MCF 10A (cell line): ENCODE measurements around the gene LIN28B. TPM values are rescaled to one million over a fixed set of nuclear protein-coding genes. Genes with fewer than 3 reads are reported as not detected.
"Not testable (repeated sequence)": the region's sequence is repeated elsewhere in the genome, so short reads cannot be mapped to it uniquely, and the experiment has no call there.

Source experiments
- BruUV-seq: library from RNA; stranded (reverse); fragments of 400-500 nt; replicated peaks from 2 replicates; lab custom pipeline; 2021; lab: Mats Ljungman, UMichigan
- CTCF ChIA-PET: fragments of 300-600 bp; sonication (Branson Sonifier 250); formaldehyde crosslinking; extraction: SDS; loops from one replicate; lab custom pipeline; 2021; ENCODE audit warnings: antibody characterized with exemption, inconsistent platforms; lab: Yijun Ruan, JAX
- POLR2A ChIA-PET: fragments of 300-600, 350-650 bp; sonication (Branson Sonifier 250); formaldehyde crosslinking; extraction: SDS; loops from one replicate; lab custom pipeline; 2020; ENCODE audit warnings: antibody characterized with exemption, inconsistent platforms; lab: Yijun Ruan, JAX
- DNase-seq: peaks from one replicate; pipeline ENCODE4 v3.0.0-alpha.2; 2018; ENCODE audit not compliant: unreplicated experiment
- H3K27ac Mint-ChIP-seq: one replicate; pipeline ENCODE4 v1.8.0; 2022; ENCODE audit warnings: mild to moderate bottlenecking, low read depth, mixed read lengths; ENCODE audit not compliant: unreplicated experiment
- H3K27me3 Mint-ChIP-seq: one replicate; pipeline ENCODE4 v1.8.0; 2022; ENCODE audit warnings: mixed read lengths; ENCODE audit not compliant: insufficient read depth, unreplicated experiment
- H3K36me3 Mint-ChIP-seq: one replicate; pipeline ENCODE4 v1.8.0; 2022; ENCODE audit warnings: mild to moderate bottlenecking, moderate library complexity, mixed read lengths; ENCODE audit not compliant: insufficient read depth, unreplicated experiment
- H3K4me1 Mint-ChIP-seq: one replicate; pipeline ENCODE4 v1.8.0; 2022; ENCODE audit warnings: mixed read lengths; ENCODE audit not compliant: insufficient read depth, unreplicated experiment
- H3K4me3 Mint-ChIP-seq: one replicate; pipeline ENCODE4 v1.8.0; 2022; ENCODE audit warnings: mild to moderate bottlenecking, moderate library complexity, mixed read lengths; ENCODE audit not compliant: unreplicated experiment
- H3K9me3 Mint-ChIP-seq: one replicate; pipeline ENCODE4 v1.8.0; 2022; ENCODE audit warnings: mixed read lengths; ENCODE audit not compliant: unreplicated experiment
- intact Hi-C: fragments of 100-400 bp; cut with micrococcal nuclease; formaldehyde crosslinking; loops from 2 replicates; pipeline ENCODE4 v1.14.1; 2022
- total RNA-seq: library from RNA; stranded (reverse); gene quantifications from 2 replicates; pipeline ENCODE4 v1.2.3, GENCODE V29; 2022
- TF ChIP-seq, protein P1 (sequence below): fragments of 200-600 bp; IDR thresholded peaks from one replicate; pipeline ENCODE4 v1.8.0; 2022; ENCODE audit warnings: antibody characterized with exemption, mild to moderate bottlenecking; ENCODE audit not compliant: unreplicated experiment

The LIN28B gene
- total RNA-seq, 1 experiment from 2014 or later = not detected

DNA sequence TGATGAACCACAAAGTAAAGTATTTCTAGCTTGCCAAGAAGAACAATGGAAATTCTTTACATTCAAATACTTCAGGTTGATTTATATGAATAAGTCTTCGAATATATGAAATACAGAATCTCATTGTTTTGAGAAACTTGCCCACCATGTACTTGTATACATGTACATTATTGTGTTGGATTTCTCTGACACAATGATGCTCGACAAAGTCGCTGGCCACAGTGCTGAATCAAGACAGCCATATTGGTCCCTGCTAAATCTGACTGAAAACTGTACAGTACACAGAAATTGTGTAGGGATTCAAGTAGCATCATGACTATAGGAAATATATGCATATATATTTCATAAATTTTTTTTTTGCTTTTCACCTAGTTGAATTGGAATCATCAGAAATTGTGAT lies 13.1 kb upstream of the LIN28B start:
- Mint-ChIP-seq H3K27ac (no peak overlapping the region), H3K4me1 (no peaks in the 10 kb centered on the region), H3K4me3 (no peak overlapping the region), H3K9me3 (no peaks in the 10 kb centered on the region), H3K36me3 (no peaks in the 10 kb centered on the region), H3K27me3 (peaks cover 12% of the 10 kb centered on the region)
- ChIA-PET CTCF (interaction anchor here (0.5 to 0.7 kb wide), 2 partner anchors 25 to 36 kb away, joined by 3 read pairs; no protein-coding TSS in a partner anchor), POLR2A (no interaction called here)
- intact Hi-C loops = no loop called here
- peak; percentile 46 for DNase-seq
- TF ChIP-seq, protein P1, sequence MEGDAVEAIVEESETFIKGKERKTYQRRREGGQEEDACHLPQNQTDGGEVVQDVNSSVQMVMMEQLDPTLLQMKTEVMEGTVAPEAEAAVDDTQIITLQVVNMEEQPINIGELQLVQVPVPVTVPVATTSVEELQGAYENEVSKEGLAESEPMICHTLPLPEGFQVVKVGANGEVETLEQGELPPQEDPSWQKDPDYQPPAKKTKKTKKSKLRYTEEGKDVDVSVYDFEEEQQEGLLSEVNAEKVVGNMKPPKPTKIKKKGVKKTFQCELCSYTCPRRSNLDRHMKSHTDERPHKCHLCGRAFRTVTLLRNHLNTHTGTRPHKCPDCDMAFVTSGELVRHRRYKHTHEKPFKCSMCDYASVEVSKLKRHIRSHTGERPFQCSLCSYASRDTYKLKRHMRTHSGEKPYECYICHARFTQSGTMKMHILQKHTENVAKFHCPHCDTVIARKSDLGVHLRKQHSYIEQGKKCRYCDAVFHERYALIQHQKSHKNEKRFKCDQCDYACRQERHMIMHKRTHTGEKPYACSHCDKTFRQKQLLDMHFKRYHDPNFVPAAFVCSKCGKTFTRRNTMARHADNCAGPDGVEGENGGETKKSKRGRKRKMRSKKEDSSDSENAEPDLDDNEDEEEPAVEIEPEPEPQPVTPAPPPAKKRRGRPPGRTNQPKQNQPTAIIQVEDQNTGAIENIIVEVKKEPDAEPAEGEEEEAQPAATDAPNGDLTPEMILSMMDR = no peak
- BruUV-seq = no TSS peak

DNA sequence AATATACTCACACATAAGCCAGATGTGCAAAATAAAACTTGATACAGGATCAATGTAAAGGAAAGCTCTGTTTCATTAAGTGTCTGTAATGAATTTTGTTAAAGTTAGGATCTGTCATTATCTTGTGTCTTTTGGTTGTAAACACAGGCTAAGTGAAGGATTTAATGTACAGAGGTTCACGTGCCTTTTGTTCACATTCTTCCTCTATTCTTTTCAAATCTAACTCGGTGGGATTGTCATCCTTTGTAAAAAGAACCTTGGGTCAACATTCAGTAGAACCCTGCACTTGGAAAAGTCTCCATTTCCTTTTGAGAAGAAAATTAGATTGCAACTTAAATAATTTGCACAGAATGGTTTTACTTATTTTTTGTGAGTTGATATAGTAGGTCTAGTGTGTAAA lies 7.7 kb upstream of the LIN28B start:
- H3K36me3 Mint-ChIP-seq = peaks cover 5% of the 10 kb centered on the region
- no peaks in the 10 kb centered on the region for H3K4me1 Mint-ChIP-seq
- POLR2A ChIA-PET = no interaction called here
- no peaks in the 10 kb centered on the region for H3K9me3 Mint-ChIP-seq
- CTCF ChIA-PET = interaction anchor here (0.6 kb wide), 1 partner anchor 1352 kb away, joined by 3 read pairs; no protein-coding TSS in a partner anchor
- intact Hi-C loops = no loop called here
- no TSS peak for BruUV-seq
- H3K4me3 Mint-ChIP-seq = no peak overlapping the region
- no peak for DNase-seq
- TF ChIP-seq, protein P1 = no peak
- H3K27me3 Mint-ChIP-seq = peaks cover 67% of the 10 kb centered on the region
- no peak overlapping the region for H3K27ac Mint-ChIP-seq

- Mint-ChIP-seq H3K36me3 (peaks cover 5% of the 10 kb centered on the region), H3K27ac (no peak overlapping the region), H3K4me1 (no peaks in the 10 kb centered on the region), H3K9me3 (no peaks in the 10 kb centered on the region), H3K27me3 (peaks cover 91% of the 10 kb centered on the region), H3K4me3 (no peak overlapping the region)
- ChIA-PET CTCF (no interaction called here), POLR2A (no interaction called here)
- intact Hi-C loops = no loop called here
- BruUV-seq = no TSS peak
- no peak for DNase-seq
- TF ChIP-seq, protein P1 = no peak
Measured at GRCh38 chr6:104951677-104952076, 5.2 kb upstream of the LIN28B start.

DNA sequence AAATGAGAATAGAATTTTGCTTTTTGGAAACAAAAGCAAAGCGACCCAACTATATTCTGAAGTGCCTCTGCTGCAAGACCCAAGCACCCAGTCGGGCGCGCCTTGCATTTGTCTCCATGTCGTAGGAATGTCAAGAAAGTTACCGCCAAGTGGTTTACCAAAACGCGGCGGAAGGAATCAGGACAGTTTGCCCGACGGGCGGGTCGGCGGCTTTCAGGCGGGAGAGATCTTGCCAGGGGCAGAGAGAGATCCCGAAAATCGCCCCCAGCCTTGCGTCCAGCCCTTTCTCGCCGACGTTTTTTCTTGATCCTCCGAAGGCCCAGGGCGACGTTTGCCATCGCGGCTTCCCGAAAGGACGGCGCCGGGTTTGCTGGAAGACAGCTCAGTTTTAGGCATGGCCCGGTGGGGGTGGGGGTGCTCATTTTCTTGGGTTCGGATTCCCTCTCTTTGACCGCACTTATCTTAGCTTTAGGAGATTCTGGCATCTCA lies 4.0 kb upstream of the LIN28B start:
- H3K27ac Mint-ChIP-seq = no peak overlapping the region
- POLR2A ChIA-PET = interaction anchor here (0.7 kb wide), 1 partner anchor 113 kb away, joined by 3 read pairs; no protein-coding TSS in a partner anchor

DNA sequence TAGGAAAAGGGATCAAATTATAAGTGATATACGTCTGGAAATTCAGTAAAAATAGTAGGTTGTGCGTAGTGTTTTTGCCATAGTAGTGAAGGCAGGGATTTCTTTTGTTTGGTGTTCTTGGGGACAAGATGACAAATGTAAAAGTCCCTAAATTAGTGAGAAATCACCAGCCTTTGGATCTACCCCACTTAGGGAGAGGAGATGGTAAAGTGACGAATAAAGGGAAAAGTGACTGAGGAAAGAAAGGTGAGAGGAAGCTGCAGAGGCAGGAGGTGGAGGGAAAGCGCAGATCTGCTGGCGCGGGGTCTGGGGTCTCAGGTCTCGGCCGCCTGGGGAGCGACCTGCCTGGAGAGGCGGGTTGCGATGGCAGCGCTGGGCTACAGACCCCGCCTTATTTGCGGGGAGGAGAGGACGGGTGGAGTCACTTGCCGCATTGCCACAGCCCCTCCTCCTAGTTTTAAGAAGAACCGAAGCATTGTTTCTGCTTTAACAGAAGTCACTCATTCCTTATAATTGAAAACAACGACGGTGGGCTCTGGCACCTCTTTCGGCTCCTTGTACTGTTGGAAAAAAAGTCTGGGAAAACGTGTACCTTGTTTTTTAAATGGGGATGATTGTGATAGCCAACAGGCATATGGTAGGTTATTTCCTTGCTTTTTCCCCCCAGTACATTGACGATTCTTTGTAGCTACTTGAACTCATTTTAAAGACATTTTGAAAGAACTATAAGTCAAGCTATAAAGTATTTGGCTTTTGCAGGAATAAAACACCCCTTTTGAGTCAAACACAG lies 3.3 kb upstream of the LIN28B start:
- CTCF ChIA-PET = interaction anchor here (0.6 kb wide), 1 partner anchor 48 kb away, joined by 3 read pairs; no protein-coding TSS in a partner anchor

More for the DNA sequence above, 4.0 kb upstream of the LIN28B start:
- intact Hi-C loops = no loop called here
- TF ChIP-seq, protein P1 = no peak
- no peaks in the 10 kb centered on the region for H3K9me3 Mint-ChIP-seq
- H3K4me1 Mint-ChIP-seq = no peaks in the 10 kb centered on the region
- peaks cover 5% of the 10 kb centered on the region for H3K36me3 Mint-ChIP-seq
- peaks cover 97% of the 10 kb centered on the region for H3K27me3 Mint-ChIP-seq
- CTCF ChIA-PET = no interaction called here
- DNase-seq = no peak
- no TSS peak for BruUV-seq
- H3K4me3 Mint-ChIP-seq = no peak overlapping the region

More for the DNA sequence above, 3.3 kb upstream of the LIN28B start:
- H3K27ac Mint-ChIP-seq, H3K4me1 Mint-ChIP-seq, H3K4me3 Mint-ChIP-seq, H3K36me3 Mint-ChIP-seq, H3K9me3 Mint-ChIP-seq, intact Hi-C loops, BruUV-seq, DNase-seq: not testable (repeated sequence)
- peaks cover 99% of the 10 kb centered on the region for H3K27me3 Mint-ChIP-seq
- POLR2A ChIA-PET = interaction anchor here (0.7 kb wide), 1 partner anchor 113 kb away, joined by 3 read pairs; no protein-coding TSS in a partner anchor
